ENCODE data around the gene LRRC56.

Gene LRRC56

GRCh38 chr11:536841-537621 lies at the start of gene LRRC56:
Gene LRRC56 (plus strand): TSS chr11:537527. CDS start chr11:540685, 3,158 bp downstream.
- peak; percentile 88 to 92 for DNase-seq

GRCh38 chr11:487571-488021 lies 49.7 kb upstream of the LRRC56 start:
- DNase-seq: no peak

GRCh38 chr11:488062-488461 lies 49.3 kb upstream of the LRRC56 start:
- DNase-seq: no peak

DNA sequence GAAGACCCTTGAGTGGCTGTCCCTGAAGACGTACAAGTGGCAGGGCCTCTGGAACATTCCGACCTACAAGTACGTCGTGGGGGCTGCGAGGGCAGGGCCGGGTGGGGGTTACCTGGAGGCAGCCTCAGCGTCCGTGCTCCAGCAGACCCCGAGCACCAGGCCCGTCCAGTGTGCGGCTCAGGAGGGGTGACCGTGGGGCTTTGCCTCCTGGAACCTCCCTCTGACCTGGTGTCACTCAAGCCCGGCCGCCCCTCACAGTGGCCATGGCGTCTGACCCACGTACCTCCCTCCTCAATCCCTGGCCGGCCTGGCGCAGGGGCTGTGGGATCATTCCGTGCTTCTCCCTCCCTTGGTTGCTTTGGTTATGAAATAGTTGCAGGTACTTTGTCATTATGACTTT lies 48.7 kb upstream of the LRRC56 start:
- DNase-seq: no peak

- no peak for DNase-seq
Measured at GRCh38 chr11:488992-489391, 48.3 kb upstream of the LRRC56 start.

- no peak for DNase-seq
Measured at GRCh38 chr11:489610-490185, 47.6 kb upstream of the LRRC56 start.

- no peak for DNase-seq
Measured at GRCh38 chr11:490186-490929, 47.0 kb upstream of the LRRC56 start.

DNA sequence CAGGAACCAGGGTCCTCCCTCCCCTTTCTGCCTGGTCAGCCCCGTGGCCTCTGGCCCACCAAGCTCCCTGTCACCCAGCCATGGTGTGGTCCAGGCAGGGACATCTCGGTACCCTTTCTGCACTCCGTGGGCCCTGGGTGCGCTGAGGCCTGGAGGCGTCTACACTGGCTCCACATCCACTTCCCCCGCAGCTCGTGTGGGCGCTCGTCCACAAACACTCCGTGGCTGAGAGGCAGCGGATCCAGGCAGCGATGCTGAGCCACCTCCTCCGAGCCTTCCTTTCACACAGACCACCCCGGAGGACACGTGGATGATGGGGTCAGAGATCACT lies 46.4 kb upstream of the LRRC56 start:
- DNase-seq: no peak

DNA sequence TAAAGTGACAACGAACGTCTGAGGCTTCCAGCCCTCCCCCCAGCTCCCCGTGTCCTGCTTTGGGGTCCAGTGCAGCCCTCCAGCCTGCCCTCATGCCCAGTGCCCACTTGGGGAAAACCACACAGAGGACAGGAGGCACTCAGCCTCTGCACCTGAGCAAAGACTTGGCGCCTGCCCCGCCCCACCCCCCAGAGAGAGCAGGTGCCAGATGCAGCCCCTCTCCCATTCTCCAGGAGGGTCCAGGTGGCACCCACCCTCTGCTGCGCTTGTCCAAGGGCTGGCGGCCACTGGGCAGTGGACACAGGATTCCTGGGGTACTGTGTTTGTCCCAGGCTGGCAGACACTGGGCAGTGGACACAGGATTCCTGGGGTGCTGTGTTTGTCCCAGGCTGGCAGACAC lies 46.0 kb upstream of the LRRC56 start:
- DNase-seq: no peak

DNA sequence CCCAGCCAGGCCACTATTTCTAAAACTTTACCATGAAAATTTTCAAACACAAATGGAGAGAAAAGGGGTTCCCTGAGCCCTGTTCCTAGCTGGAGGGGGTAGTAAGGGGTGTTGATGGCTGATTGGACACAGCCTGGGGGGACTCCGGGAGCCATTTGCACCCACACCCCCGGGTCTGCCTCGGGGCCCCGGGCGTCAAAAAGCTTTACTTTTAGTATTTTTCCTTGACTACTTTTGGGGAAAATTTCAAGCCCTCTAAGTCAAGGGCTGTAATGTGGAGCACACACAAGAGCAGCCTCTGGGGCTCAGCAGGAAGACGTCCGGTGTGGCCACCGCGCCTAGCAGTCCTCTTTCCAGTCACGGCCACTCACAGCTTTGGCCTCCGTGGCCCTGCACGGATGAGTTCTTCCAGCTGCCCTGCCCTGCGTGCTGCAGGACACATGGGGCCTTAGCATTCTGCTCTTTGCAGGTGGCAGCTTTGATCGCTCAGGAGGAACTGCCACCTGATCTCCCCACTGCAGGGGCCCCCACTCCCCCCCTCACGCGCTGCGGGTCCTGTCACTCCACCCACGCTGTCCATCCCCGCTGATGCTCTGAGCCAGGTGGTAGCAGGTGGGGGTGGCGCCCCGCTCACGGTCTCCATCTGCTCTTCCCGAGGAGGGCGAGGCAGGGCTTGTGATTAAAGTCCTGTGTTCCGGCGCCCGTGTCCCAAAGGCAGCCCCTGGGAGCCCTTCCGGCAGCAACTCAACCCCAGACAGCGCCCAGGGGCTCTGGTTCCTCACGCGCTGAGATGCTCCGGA lies 44.7 kb upstream of the LRRC56 start:
- no peak for DNase-seq

DNA sequence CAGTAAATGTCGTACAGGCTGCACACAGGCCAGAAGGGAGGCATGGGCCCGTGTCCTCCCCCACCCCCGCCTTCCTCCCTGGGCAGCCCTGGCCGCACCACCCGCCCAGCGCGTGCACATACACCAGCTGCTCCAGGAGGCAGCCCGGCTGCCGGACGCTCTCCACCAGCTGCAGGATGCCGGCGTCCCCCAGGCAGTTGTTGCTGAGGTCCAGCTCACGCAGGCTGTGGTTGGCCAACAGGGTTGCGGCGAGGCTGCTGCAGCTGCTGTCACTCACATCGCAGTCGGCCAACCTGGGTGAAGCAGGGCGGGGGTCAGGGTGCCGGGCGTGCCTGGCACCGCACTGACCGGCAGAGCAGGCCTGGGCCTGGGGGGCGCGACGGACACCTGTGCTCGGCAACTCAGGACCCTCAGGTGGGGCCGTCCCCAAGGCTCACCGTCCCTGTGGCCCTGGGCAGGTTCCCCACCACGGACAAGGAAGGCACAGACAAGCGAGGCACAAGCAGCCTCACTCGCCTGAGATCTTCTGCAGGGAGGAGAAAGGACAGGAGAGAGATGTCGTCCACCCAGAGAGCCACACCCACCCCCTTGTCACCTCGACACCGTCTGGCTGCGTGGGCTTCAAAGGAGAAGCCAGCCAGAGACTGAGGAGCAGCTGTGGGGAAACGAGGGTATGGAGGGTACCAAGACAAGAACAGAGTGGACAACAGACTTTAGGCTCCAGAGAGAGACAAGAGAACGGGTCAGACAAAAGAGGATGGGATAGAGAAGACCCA lies 42.4 kb upstream of the LRRC56 start:
- DNase-seq: no peak

DNA sequence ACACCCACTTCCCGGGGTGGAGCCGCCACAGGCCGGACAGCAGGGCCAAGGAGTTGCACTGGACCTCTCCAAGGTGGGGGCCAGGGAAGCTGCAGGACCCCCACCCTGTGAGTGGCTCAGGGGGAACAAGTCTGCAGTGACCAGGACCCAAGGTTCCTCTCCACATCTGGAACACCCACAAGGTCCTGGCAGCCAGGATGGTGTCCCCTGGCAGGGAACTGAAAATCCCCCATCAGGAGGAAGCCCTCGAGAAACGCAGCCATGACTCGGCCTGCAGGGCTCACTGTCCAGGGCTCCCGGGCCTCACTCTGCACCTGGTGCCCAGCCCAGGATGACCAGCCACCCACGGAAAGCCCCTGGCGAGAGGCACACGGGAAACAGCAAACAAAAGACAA lies 41.8 kb upstream of the LRRC56 start:
- DNase-seq: no peak

DNA sequence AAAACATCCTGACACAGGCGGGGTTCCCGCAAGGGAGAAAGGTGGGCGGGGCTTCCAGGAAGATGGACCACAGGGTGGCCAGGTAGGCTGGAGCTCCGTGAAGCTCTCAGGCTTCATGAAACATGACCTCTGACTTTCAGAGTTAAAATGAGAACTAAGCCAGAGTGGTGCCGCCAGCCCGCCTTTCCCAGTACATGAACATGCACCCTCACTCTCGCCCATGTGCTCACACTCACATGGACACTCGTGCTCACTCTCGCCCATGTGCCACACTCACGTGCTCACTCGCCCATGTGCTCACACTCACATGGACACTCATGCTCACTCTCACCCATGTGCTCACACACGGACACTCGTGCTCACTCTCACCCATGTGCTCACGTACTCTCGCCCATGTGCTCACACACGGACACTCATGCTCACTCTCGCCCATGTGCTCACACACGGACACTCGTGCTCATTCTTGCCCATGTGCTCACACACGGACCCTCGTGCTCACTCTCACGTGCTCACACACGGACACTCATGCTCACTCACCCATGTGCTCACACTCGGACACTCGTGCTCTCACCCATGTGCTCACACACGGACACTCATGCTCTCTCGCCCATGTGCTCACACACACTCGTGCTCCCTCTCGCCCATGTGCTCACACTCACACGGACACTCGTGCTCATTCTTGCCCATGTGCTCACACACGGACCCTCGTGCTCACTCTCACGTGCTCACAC lies 40.3 kb upstream of the LRRC56 start:
- DNase-seq: no peak

GRCh38 chr11:497565-498296 lies 39.6 kb upstream of the LRRC56 start:
- no peak for DNase-seq

DNA sequence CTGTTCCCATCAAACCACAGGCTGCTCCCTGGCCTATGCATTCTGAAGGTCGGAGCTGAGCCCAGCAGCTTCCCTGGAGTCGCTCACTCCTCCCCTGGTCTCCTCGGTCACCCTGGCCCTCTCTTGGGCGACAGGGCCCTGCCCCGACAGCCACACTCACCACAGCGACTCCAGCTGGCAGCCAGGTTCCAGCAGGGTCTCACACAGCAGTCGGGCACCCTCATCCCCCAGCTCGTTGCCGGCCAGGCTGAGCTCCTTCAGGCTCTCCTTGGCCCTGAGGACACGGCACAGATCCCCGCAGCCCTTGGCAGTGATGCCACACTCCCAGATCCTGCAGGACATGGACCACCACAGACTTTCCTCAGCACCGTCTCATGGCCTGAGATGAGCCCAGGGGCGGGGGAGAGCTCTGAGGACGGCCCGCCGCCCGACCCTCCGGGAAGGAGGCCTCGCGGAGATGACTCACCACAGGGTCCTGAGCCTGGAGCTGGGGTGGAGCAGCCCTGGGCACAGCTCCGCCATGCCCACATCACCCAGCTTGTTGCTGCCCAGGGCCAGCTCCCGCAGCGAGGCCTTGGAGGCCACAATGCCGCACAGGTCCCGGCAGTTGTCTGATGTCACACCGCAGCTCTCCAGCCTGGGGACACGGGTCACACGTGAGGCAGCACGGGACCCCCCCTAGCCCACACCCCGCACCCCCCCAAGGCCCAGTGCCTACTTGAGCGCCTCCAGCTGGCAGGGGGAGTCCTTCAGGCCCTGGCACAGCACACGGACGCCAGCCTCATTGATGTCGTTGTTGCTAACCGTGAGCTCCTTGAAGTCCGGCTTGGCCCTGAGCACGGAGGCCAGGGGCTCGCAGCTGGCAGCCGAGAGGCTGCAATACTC lies 38.8 kb upstream of the LRRC56 start:
- DNase-seq: no peak

- DNase-seq: no peak
Measured at GRCh38 chr11:499201-500076, 37.9 kb upstream of the LRRC56 start.

DNA sequence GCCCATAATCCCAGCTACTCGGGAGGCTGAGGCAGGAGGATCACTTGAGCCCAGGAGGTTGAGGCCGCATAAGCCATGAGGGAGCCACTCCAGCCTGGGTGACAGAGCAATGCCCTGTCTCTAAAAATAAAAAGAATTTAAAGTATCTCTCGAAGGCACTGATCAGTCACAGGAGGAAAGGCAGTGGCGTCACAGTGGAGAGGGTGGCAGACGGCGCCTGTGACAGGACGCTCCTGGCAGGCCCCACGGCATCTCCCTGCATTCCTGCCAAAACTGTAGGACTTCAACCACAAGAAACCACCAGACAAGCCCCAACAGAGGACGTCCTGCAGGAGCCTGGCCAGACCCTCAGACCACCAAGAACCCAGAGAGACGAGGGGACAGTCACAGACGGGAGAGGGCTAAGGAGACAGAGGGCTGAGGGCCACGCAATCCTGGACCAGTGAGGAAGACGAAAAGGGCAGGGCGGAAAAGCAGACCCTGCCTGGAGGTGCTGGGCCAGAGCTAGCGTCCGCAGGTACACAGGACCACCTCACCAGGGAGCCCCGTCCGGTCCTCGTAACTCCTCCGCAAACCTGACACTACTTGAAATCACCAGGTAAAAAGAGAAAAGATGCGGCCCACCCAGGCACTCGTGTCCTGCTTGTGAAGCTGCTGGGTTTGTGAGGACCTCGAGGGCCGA lies 36.2 kb upstream of the LRRC56 start:
- DNase-seq: no peak

DNA sequence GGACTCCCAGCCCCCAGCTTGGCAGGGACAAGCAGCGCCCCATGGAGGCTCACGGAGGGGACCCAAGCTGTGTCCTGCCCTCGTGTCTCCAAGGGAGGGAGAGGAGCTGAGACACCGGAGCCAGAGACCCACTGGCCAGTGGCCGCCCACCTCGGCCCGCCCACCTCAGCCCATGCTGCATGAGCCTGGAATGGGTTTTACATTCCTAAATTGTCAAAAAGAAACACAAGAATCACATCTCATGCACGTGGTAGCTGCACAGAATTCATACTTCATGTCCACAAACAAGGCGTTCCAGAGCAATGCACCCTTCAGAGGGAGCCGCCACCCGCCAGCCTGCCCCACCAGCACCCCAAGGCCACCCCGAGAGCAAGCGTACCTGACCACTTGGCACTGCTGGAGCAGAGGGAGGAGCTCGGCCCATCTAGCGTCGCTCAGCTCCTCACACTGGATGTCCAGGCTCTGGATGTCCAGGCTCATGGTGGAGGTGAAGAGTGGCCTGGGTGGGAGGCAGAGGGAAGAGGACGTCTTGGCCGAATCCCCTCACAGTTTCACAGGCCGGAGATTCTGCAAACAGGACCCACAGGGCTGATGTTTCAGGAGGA lies 35.5 kb upstream of the LRRC56 start:
- no peak for DNase-seq
